PC-9 (cell line): Measurements from ENCODE around the gene NR2C1.

Experiments used
- CTCF ChIP-seq: fragments of 200-600 bp; sonication (generic); conservative IDR thresholded peaks from 2 replicates; pipeline ENCODE4 v1.6.1; 2017; ENCODE audit warnings: mixed run types, antibody characterized with exemption, mild to moderate bottlenecking, moderate library complexity
- EZH2 ChIP-seq: fragments of 200-600 bp; sonication (generic); IDR thresholded peaks from 2 replicates; pipeline ENCODE4 v1.8.0; 2017; ENCODE audit warnings: antibody characterized with exemption, low read depth

GRCh38 chr12:95055057-95055456 lies 18.4 kb downstream of the NR2C1 start:
- TF ChIP-seq CTCF (no peak), EZH2 (no peak)
